ENCODE measurements around the gene AFTPH.
"Not testable (repeated sequence)": the region's sequence is repeated elsewhere in the genome, so short reads cannot be mapped to it uniquely, and the experiment has no call there.

The AFTPH gene

GRCh38 chr2:64493788-64494187 is 30.3 kb upstream of the AFTPH start:
- no peak for DNase-seq (ENCODE audit: low spot score)

- DNase-seq (ENCODE audit: low spot score): no peak
Observed at GRCh38 chr2:64498438-64498837, 25.7 kb upstream of the AFTPH start.

- DNase-seq (ENCODE audit: low spot score): no peak
Observed at GRCh38 chr2:64500549-64500948, 23.6 kb upstream of the AFTPH start.

- no peak for DNase-seq (ENCODE audit: low spot score)
Observed at GRCh38 chr2:64501946-64502345, 22.2 kb upstream of the AFTPH start.

DNA sequence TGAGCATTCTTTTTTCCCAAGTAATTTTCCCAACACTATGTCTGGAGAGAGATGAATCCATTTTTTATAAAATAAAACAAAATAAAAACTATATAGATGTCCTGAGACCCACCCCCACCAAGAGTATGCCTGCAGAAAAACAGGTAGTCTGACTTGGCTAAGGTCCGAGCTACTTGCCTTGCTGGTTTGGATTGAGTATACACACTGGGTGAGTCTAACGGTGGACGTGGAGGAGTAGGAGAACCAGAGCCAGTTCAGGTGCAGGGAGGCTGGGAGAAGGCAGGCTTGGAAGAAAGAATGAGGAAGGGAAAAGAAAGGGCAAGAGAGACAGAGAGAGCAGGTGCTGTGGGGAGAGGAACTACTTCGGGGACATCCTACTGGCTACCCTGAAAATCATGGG is 21.3 kb upstream of the AFTPH start:
- no peak for DNase-seq (ENCODE audit: low spot score)

GRCh38 chr2:64504774-64505720 is 19.1 kb upstream of the AFTPH start:
- DNase-seq (ENCODE audit: low spot score): peak; percentile 51

DNA sequence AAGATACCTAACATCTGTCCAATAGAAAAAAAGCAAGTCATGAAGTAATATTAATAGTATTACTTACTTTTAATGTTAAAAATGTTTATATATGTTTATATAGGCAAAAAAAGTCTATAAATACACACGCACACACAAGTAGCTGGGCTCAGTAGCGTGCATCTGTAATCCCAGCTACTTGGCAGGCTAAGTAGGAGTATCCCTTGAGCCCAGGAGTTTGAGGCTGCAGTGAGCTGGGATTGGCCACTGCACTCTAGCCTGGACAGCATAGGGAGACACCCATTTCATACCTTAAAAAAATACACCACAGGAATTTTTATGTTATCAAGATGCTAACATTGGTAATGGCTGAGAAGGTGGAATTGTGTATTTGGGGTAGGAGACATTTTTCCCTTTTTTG is 17.4 kb upstream of the AFTPH start:
- DNase-seq (ENCODE audit: low spot score): no peak

DNA sequence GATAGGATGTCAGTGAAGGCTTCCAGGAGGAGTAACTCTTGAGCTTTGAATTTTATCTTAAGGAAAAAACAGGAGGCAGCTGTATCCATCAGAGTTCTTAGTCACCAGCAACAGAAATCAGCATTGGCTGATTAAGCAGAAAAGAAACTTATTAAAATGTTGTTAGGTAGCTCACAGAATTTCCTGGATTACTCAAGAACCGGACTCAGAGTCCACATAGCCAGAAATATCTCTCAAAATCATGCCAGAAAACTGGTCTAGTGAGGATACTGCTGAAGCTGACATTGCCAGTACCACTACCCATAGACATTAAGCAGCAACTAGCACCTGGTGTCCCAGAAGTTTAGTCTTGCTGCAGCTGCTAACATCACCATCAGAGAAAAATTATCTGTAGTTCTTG is 10.1 kb upstream of the AFTPH start:
- DNase-seq (ENCODE audit: low spot score): no peak

GRCh38 chr2:64515086-64515485 is 9.0 kb upstream of the AFTPH start:
- peak; percentile 23 for DNase-seq (ENCODE audit: low spot score)

GRCh38 chr2:64516651-64517510 is 7.2 kb upstream of the AFTPH start:
- DNase-seq (ENCODE audit: low spot score): no peak

DNA sequence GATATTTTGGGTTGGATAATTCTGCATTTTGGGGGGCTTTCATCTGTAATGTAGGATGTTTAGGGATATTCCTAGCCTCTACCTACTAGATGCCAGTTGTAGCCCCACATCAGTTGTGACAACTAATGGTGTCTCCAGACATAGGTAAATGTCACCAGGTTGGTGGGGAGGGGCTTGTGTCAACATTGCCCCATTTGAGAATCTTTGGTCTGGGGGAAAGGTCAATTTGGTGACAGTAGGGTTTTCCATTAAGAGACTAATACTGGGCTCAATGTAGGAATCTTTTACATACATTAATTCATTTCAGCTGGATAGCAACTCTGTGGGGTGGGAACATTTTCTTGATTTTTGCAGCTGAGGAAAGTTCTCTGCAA is 6.6 kb upstream of the AFTPH start:
- no peak for DNase-seq (ENCODE audit: low spot score)

DNA sequence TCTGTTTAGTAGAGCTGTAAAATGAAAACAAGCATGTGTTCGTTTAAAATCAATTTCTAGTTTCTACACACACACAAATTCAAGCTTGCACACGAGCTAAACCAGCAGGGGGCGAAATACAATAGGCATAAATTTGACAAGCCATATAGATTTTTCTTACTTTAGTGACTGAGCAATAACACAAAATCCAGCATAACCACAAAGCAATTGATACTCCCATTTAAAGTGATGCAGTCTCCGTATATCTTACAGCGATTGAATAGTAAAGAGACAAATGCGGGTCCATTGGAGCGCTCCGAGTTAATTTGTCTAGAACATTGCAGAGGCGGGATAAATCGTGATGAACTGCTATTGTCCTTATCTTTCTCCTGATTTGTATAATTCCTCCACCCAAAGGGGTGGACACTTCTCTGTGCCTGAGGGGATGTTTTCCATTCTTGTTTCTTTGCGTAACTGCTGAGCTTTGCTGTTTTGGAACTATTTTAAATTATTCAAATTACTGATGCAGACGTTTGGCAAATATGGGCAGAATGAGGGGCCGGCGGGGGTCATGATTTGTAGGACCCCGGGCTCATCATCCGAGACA is 1.2 kb upstream of the AFTPH start:
- DNase-seq (ENCODE audit: low spot score): peak; percentile 86

DNA sequence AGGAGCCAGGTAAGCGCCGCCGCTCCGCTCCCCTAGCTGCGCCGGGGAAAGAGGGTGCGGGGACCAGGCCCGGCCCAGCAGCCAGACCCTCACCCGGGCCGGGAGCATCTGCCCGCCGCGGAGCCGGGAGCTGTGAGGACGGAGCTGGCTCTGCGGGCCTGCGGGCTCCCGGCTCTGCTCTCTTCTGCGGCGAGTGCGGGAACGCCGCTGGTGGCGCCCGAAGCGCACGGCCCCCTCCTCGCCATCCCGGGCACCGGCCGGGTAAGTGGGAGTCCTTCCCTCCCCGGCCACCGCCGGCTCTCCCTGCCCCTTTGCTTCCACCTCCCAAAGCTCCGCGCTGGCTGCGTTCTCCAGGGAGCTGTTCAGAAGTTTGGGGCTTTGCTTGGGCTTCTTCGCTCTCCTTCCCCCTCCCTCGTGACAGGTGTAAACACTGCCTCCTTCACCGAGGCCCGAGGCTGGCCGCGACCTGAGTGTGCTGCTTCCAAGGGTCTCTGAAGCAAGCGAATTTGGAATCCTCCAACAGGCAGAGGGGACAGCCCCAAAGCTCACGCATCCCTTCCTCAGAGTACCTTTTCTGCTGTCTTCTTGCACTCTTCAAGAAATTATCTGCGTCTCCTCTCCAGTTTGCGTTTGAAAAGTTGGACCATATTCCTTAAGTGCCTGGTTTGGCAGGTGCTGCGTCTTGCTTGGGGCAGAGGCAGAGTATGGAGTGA is 632 bp downstream of the AFTPH start:
- no peak for DNase-seq (ENCODE audit: low spot score)

DNA sequence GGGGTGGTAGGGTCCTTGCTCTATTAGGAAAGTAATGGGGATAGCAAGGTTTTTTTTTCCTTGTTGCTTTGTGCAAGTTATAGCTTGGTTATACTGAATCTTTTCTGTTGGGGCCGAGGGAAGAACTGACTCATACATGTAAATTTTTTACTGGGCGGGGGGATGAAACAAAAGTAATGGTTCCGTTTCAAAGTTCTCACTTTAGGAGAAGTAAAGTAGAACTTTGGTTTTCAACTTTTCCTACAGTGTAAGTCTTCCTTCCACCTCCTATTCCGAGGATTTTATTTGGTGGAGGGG is 1.1 kb downstream of the AFTPH start:
- no peak for DNase-seq (ENCODE audit: low spot score)

DNA sequence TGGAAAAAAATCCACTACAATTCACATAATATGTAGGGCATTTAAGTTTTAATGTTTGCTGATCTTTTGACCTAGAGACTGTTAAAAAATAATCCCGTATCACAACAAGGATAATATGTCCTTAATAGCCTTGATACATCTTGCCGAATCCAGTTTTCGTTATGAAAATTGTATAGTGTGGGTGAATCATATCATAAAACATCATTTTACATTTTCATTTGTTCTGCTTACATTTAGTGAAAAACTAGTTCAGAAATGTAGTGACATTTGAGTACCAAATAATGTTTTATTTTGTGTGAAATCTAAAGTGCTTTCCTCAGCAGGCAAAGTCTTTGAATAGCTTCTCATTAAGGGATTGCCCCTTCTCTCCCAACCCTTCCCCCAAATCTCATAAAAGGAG is 1.9 kb downstream of the AFTPH start:
- DNase-seq (ENCODE audit: low spot score): no peak

DNA sequence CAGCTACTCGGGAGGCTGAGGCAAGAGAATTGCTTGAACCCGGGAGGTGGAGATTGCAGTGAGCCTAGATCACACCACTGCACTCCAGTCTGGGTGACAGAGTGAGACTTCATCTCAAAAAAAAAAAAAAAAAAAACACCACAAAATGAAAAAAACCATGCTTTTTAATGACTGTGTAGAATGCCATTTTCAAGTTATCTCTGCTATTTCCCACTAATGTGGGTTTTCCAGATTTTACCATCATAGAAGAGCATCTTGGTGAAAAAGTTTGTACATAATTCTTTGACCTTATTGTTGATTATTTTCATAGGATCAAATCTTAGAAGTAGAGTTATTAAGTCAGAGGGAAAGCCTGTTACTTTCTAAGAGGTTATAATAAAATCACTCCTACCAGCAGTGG is 6.8 kb downstream of the AFTPH start:
- not testable (repeated sequence) for DNase-seq (ENCODE audit: low spot score)

- no peak for DNase-seq (ENCODE audit: low spot score)
Observed at GRCh38 chr2:64532030-64532429, 7.9 kb downstream of the AFTPH start.

- DNase-seq (ENCODE audit: low spot score): no peak
Observed at GRCh38 chr2:64533882-64534281, 9.8 kb downstream of the AFTPH start.

GRCh38 chr2:64534363-64534762 is 10.2 kb downstream of the AFTPH start:
- DNase-seq (ENCODE audit: low spot score): no peak

DNA sequence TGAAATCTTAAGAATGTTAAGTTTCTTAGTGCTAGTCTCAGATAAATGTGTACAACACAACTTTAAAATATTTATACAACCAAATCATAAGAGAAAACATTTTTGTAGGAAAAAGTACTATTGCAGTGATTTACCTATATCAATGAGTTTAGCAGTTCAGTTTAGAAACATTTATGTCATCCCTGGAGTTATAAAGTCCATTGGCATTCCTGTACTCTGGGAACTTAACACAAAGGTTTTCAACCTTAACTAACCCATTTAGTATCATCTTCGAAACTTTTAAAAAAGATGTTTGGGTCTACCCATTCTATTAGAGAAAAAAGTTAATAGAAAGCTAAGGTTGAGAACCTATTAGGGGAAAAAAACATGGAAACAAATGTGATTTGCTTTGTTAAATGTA is 10.9 kb downstream of the AFTPH start:
- no peak for DNase-seq (ENCODE audit: low spot score)

DNA sequence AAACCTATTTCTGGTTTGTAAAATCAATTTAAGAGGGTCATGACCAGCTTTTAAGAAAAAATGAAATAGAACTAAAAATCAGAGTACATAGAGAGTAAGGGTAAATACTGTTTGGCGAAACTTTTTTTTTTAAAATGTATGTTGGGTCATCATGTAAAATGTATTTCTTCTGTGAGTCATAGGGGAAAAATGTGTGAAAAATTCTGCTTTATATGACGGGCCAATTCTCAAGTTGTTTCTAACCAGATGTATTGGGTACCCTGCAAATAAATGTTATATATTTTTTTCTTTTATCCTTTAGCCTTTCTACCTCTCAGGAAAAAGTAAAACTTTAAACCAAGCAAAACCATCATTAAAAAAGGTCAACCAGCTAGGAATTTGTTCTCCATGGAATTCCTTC is 13.9 kb downstream of the AFTPH start:
- no peak for DNase-seq (ENCODE audit: low spot score)

DNA sequence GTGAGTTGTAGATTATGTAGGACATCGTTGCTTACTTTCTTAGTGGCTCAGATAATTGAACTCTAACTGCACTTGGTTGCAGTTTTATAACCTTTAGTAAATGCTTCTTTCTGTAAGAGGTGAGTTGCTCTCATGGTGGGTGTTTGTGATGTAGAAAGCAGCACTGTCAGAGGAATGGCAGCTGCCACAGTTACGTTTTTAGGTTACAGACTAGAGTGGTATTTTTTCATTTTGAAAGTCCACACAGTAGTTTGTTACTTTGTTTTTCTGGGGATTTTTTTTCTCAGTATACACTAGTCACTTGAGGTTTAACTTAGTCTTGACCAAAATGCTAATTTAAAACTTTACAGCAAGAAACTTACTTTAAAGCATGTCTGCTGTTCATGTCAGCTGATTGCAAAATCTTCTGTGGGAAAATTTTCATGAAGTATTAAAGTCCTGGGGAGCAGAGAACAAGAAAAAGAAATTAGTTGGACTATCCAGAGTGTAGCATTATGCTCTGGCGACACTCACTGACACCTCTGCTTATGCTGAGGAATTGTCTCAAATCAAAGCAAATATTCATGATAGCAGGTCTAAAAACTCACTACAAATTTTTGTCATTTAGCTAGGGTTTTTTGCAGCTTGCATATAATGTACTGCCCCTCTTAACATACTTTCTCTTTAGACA is 14.8 kb downstream of the AFTPH start:
- DNase-seq (ENCODE audit: low spot score): no peak

Measured in Ammon's horn (tissue), 1 donor.